ENCODE measurements around the gene OR5A2. TPM values are rescaled to one million over a fixed set of nuclear protein-coding genes. Genes with fewer than 3 reads are reported as not detected.

OR5A2 gene
- total and polyA plus RNA-seq, 4 donors, result 0.05 TPM; not detected in 3

DNA sequence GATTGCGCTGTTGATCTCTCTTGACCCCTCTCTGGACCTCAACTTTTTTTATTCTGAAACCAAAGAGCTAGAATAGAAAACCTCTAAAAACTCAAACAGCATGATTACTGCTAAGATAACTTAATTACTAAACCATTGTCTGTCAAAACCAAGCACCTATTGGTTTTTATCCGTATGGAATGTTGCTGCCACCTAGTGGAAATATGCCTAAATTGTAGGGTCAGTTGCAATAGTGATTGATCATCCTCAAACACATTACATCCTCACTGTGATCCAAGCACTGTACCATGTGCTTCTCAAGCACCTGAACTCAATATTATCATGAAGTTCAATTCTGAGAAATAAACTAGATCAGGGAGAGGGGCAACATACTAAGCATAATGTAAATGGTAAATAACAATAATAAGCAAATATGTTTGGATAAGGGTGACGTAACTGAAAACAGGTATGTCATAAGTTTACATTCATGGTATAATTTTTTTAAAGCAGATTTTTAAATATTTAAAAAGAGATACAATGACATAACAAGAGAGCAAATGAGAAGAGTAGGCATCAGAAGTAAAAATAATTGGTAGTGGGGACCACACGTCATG lies 3.8 kb upstream of the OR5A2 start:
- Histone ChIP-seq H3K9me3 (ENCODE audit: control insufficient read depth, insufficient read depth, low read length) (no peaks in the 10 kb centered on the region), H3K27me3 (ENCODE audit: control insufficient read depth, insufficient read depth, low read length) (no peaks in the 10 kb centered on the region), H3K36me3 (ENCODE audit: control insufficient read depth, insufficient read depth, low read length) (no peaks in the 10 kb centered on the region), H3K4me3 (ENCODE audit: low read depth, low read length) (no peak overlapping the region), H3K4me1 (ENCODE audit: control insufficient read depth, insufficient read depth, low read length) (no peaks in the 10 kb centered on the region), H3K27ac (ENCODE audit: low read depth, low read length) (no peak overlapping the region)
- DNase-seq (ENCODE audit: low read depth in 4 of 6, low spot score in 6 of 6), result peak in 5 of 6 donors; percentile 17 to 81 (median 36)
- 83% methylated on average over 1 of the region's 4 CpGs for WGBS (ENCODE audit: insufficient coverage)

DNA sequence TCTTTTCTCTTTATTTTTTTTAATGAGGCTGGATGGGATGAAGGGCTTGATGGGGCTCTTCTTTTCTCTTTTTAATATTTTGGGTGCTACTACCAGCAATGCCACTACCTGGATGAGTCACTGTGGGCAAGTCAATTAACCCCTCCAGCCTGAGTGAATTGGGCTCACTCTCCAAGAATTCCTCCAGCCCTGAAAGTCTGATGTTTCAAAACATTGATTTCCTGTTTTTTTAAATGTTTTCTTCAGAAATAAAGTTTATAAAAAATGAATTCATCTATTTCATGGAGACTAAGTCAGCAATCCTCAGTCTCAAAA lies 812 bp upstream of the OR5A2 start:
- H3K27ac ChIP-seq (ENCODE audit: low read depth, low read length), result no peak overlapping the region

DNA sequence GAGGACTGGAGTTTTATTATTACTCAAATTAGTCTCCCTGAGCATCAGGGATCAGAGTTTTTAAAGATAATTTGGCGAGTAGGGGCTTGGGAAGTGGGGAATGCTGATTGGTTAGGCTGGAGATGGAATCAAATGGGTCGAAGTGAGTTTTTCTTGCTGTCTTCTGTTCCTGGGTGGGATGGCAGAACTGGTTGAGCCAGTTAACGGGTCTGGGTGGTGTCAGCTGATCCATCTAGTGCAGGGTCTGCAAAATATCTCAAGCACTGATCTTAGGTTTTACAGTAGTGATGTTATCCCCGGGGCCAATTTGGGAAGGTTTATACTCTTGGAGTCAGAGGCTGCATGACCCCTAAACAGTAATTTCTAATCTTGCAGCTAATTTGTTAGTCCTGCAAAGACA lies 1.1 kb downstream of the OR5A2 start:
- Histone ChIP-seq H3K27ac (ENCODE audit: low read depth, low read length) (no peak overlapping the region), H3K27me3 (ENCODE audit: control insufficient read depth, insufficient read depth, low read length) (no peaks in the 10 kb centered on the region), H3K4me3 (ENCODE audit: low read depth, low read length) (no peak overlapping the region), H3K9me3 (ENCODE audit: control insufficient read depth, insufficient read depth, low read length) (no peaks in the 10 kb centered on the region), H3K36me3 (ENCODE audit: control insufficient read depth, insufficient read depth, low read length) (no peaks in the 10 kb centered on the region), H3K4me1 (ENCODE audit: control insufficient read depth, insufficient read depth, low read length) (no peaks in the 10 kb centered on the region)
- DNase-seq (ENCODE audit: low read depth in 4 of 6, low spot score in 6 of 6), result no peak
- 85% methylated on average over 4 of the region's 4 CpGs for WGBS (ENCODE audit: insufficient coverage)

More for the DNA sequence above, 812 bp upstream of the OR5A2 start:
- no peaks in the 10 kb centered on the region for H3K36me3 ChIP-seq (ENCODE audit: control insufficient read depth, insufficient read depth, low read length)
- H3K4me1 ChIP-seq (ENCODE audit: control insufficient read depth, insufficient read depth, low read length), result no peaks in the 10 kb centered on the region
- H3K27me3 ChIP-seq (ENCODE audit: control insufficient read depth, insufficient read depth, low read length), result no peaks in the 10 kb centered on the region
- DNase-seq (ENCODE audit: low read depth in 4 of 6, low spot score in 6 of 6), result no peak
- no peak overlapping the region for H3K4me3 ChIP-seq (ENCODE audit: low read depth, low read length)
- H3K9me3 ChIP-seq (ENCODE audit: control insufficient read depth, insufficient read depth, low read length), result no peaks in the 10 kb centered on the region

GRCh38 chr11:59423835-59424234 lies 2.4 kb downstream of the OR5A2 start:
- DNase-seq (ENCODE audit: low read depth in 4 of 6, low spot score in 6 of 6), result no peak
- Histone ChIP-seq H3K27me3 (ENCODE audit: control insufficient read depth, insufficient read depth, low read length) (no peaks in the 10 kb centered on the region), H3K4me3 (ENCODE audit: low read depth, low read length) (no peak overlapping the region), H3K4me1 (ENCODE audit: control insufficient read depth, insufficient read depth, low read length) (no peaks in the 10 kb centered on the region), H3K36me3 (ENCODE audit: control insufficient read depth, insufficient read depth, low read length) (no peaks in the 10 kb centered on the region), H3K9me3 (ENCODE audit: control insufficient read depth, insufficient read depth, low read length) (no peaks in the 10 kb centered on the region), H3K27ac (ENCODE audit: low read depth, low read length) (no peak overlapping the region)
- 91% methylated on average over 2 of the region's 2 CpGs for WGBS (ENCODE audit: insufficient coverage)

GRCh38 chr11:59418156-59418555 lies 8.1 kb downstream of the OR5A2 start:
- no peak overlapping the region for H3K27ac ChIP-seq (ENCODE audit: low read depth, low read length)
- H3K36me3 ChIP-seq (ENCODE audit: control insufficient read depth, insufficient read depth, low read length), result no peaks in the 10 kb centered on the region
- no peaks in the 10 kb centered on the region for H3K4me1 ChIP-seq (ENCODE audit: control insufficient read depth, insufficient read depth, low read length)
- WGBS (ENCODE audit: insufficient coverage), result no CpG with 5 or more reads among the region's 2 CpGs
- peak in 3 of 6 donors; percentile 32 to 93 (median 79) for DNase-seq (ENCODE audit: low read depth in 4 of 6, low spot score in 6 of 6)
- no peaks in the 10 kb centered on the region for H3K27me3 ChIP-seq (ENCODE audit: control insufficient read depth, insufficient read depth, low read length)
- no peak overlapping the region for H3K4me3 ChIP-seq (ENCODE audit: low read depth, low read length)
- no peaks in the 10 kb centered on the region for H3K9me3 ChIP-seq (ENCODE audit: control insufficient read depth, insufficient read depth, low read length)

GRCh38 chr11:59417023-59417422 lies 9.2 kb downstream of the OR5A2 start:
- peak in 1 of 6 donors; percentile 40 for DNase-seq (ENCODE audit: low read depth in 4 of 6, low spot score in 6 of 6)
- no peaks in the 10 kb centered on the region for H3K9me3 ChIP-seq (ENCODE audit: control insufficient read depth, insufficient read depth, low read length)
- no peak overlapping the region for H3K27ac ChIP-seq (ENCODE audit: low read depth, low read length)
- no peaks in the 10 kb centered on the region for H3K27me3 ChIP-seq (ENCODE audit: control insufficient read depth, insufficient read depth, low read length)
- no peak overlapping the region for H3K4me3 ChIP-seq (ENCODE audit: low read depth, low read length)
- H3K4me1 ChIP-seq (ENCODE audit: control insufficient read depth, insufficient read depth, low read length), result no peaks in the 10 kb centered on the region
- no peaks in the 10 kb centered on the region for H3K36me3 ChIP-seq (ENCODE audit: control insufficient read depth, insufficient read depth, low read length)
- WGBS (ENCODE audit: insufficient coverage), result 67% methylated on average over 3 of the region's 5 CpGs

DNA sequence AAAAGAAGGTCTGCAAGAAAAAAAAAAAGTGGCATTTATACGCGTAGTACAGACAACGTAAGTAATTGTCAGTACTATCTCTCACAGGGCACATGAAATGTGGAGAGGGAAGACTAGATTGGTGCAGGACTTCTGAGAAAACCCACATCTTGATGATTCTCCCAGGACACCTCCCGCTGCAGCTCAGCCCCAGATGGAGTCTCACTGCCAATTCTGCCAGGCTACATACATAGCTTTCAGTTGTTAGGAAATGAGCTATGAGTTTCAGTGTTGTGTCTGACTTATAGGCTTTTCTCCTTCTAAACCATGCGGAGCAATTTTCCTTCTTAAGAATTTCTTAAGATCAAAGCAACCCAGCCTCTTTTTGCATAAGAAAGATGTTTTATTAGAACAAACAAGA lies 9.6 kb downstream of the OR5A2 start:
- no CpG with 5 or more reads among the region's 5 CpGs for WGBS (ENCODE audit: insufficient coverage)
- no peaks in the 10 kb centered on the region for H3K9me3 ChIP-seq (ENCODE audit: control insufficient read depth, insufficient read depth, low read length)
- H3K4me3 ChIP-seq (ENCODE audit: low read depth, low read length), result no peak overlapping the region
- no peak overlapping the region for H3K27ac ChIP-seq (ENCODE audit: low read depth, low read length)
- no peaks in the 10 kb centered on the region for H3K36me3 ChIP-seq (ENCODE audit: control insufficient read depth, insufficient read depth, low read length)
- DNase-seq (ENCODE audit: low read depth in 4 of 6, low spot score in 6 of 6), result peak in 2 of 6 donors; percentile 8 to 28
- H3K27me3 ChIP-seq (ENCODE audit: control insufficient read depth, insufficient read depth, low read length), result no peaks in the 10 kb centered on the region
- H3K4me1 ChIP-seq (ENCODE audit: control insufficient read depth, insufficient read depth, low read length), result no peaks in the 10 kb centered on the region

- Histone ChIP-seq H3K4me1 (ENCODE audit: control insufficient read depth, insufficient read depth, low read length) (no peaks in the 10 kb centered on the region), H3K27ac (ENCODE audit: low read depth, low read length) (no peak overlapping the region), H3K36me3 (ENCODE audit: control insufficient read depth, insufficient read depth, low read length) (no peaks in the 10 kb centered on the region), H3K4me3 (ENCODE audit: low read depth, low read length) (no peak overlapping the region), H3K27me3 (ENCODE audit: control insufficient read depth, insufficient read depth, low read length) (no peaks in the 10 kb centered on the region), H3K9me3 (ENCODE audit: control insufficient read depth, insufficient read depth, low read length) (no peaks in the 10 kb centered on the region)
- no CpG with 5 or more reads among the region's 1 CpG for WGBS (ENCODE audit: insufficient coverage)
- no peak for DNase-seq (ENCODE audit: low read depth in 4 of 6, low spot score in 6 of 6)
Measured at GRCh38 chr11:59415111-59415510, 11.1 kb downstream of the OR5A2 start.

DNA sequence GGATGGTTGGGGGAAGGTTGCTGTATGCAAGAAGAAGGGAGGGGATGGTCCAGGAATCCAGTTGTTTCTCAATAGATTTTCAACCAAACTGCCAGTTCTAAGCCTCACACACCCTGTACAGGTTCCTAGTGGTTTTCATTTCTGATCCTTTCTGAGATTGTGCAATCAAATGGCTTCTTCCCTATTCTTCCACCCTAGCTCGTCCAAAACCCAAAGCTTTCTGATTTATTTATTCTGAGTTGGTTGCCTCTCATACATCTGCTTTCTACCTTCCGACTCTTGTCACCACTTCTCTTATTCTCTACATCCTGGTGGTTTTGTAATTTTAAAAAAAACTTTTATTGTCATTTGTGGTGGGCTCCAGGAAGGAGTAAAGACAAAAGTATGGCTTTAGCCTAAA lies 12.6 kb downstream of the OR5A2 start:
- no peaks in the 10 kb centered on the region for H3K27me3 ChIP-seq (ENCODE audit: control insufficient read depth, insufficient read depth, low read length)
- DNase-seq (ENCODE audit: low read depth in 4 of 6, low spot score in 6 of 6), result no peak
- H3K36me3 ChIP-seq (ENCODE audit: control insufficient read depth, insufficient read depth, low read length), result no peaks in the 10 kb centered on the region
- H3K4me3 ChIP-seq (ENCODE audit: low read depth, low read length), result no peak overlapping the region
- 100% methylated on average over 1 of the region's 2 CpGs for WGBS (ENCODE audit: insufficient coverage)
- H3K9me3 ChIP-seq (ENCODE audit: control insufficient read depth, insufficient read depth, low read length), result no peaks in the 10 kb centered on the region
- no peaks in the 10 kb centered on the region for H3K4me1 ChIP-seq (ENCODE audit: control insufficient read depth, insufficient read depth, low read length)
- no peak overlapping the region for H3K27ac ChIP-seq (ENCODE audit: low read depth, low read length)

DNA sequence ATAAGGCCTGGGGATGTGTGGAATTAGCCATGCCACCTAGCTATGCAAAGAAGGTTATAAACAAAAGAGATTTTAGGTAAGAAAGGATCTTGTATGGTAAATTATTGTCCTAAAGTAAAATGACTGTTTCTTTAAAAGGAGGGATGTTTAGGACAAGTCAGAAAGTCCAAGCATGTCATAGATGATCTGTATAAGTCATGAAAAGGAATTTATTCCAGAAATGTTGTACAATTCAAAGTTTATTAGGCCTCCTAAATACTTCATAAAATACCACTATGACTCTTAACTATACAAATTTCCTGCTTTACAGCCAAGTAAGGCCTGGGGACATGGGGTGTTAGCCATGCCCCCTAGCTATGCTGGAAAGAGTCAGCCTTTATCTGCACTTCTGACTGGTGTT lies 22.7 kb downstream of the OR5A2 start:
- H3K27me3 ChIP-seq (ENCODE audit: control insufficient read depth, insufficient read depth, low read length), result no peaks in the 10 kb centered on the region
- H3K27ac ChIP-seq (ENCODE audit: low read depth, low read length), result no peak overlapping the region
- no peaks in the 10 kb centered on the region for H3K9me3 ChIP-seq (ENCODE audit: control insufficient read depth, insufficient read depth, low read length)
- H3K36me3 ChIP-seq (ENCODE audit: control insufficient read depth, insufficient read depth, low read length), result no peaks in the 10 kb centered on the region
- no peak for DNase-seq (ENCODE audit: low read depth in 4 of 6, low spot score in 6 of 6)
- H3K4me1 ChIP-seq (ENCODE audit: control insufficient read depth, insufficient read depth, low read length), result no peaks in the 10 kb centered on the region
- no peak overlapping the region for H3K4me3 ChIP-seq (ENCODE audit: low read depth, low read length)
